Heart left ventricle (tissue), 13 donors: ENCODE results near the gene MCOLN2.

ENCODE experiments used
- CTCF ChIP-seq, 12 donors: fragments of 200-600 bp; sonication (generic) in 4 of 12; IDR thresholded peaks; one replicate each; pipeline versions ENCODE4 v1.5.0 to v1.8.0; 2018 to 2022; ENCODE audit warnings: antibody characterized with exemption in 12 of 12, mild to moderate bottlenecking in 5 of 12
- POLR2A ChIP-seq, 2 donors: fragments of 450-650 bp; IDR thresholded peaks; one replicate each; pipeline ENCODE4 v1.6.1; 2017; ENCODE audit warnings: antibody characterized with exemption in 2 of 2, mild to moderate bottlenecking in 2 of 2, moderate library complexity in 2 of 2
- donor health status: ischemic (EF 13 %, LVEDD 7.1; RV severe dilation, severe dysfunction).
- donor health status: DM: no; HTN: yes; CAD: no.
- donor health status: DM: no; HTN: no; CAD: no.
- donor health status: ischemic (EF 25% LVEDD 6.9; RV normal size, moderate dysfunction).
- donor health status: ischemic (EF 25% LVEDD 5.7; RV mildly dilated, moderate dysfunction).
- donor health status: ischemic (EF 35%, LVEDD 5.7; RV mildly dilated, moderate dysfunction).
- donor health status: nonischemic (EF 11% LVEDD 7.7; RV severe dilation, severe dysfunction).
- donor health status: DM: yes; HTN: yes; CAD: no.
- donor health status: PGD.
- donor health status: ischemic (EF 29% LVEDD 5.4; RV normal size, mild dysfunction).
- donor health status: nonischemic (EF 23%, LVEDD 6.1; RV moderate dilation, normal function).

- TF ChIP-seq CTCF (IDR thresholded peaks at IDR 0.05), result no peak
- no peak for TF ChIP-seq POLR2A (IDR thresholded peaks at IDR 0.05)
Measured at GRCh38 chr1:84995484-84996334, 1.2 kb downstream of the MCOLN2 start.
